Measurements from ENCODE around the gene CCDC102B. TPM values are rescaled to one million over a fixed set of nuclear protein-coding genes. Genes with fewer than 3 reads are reported as not detected.

Gene CCDC102B
- total and polyA plus RNA-seq, 2 of the 8 experiments (the other 6 are each of a cell fraction or from before 2014, with no cell fraction given), result 0.80 to 1.1 TPM

- Histone ChIP-seq H3K23me2 (ENCODE audit: low read depth, low read length) (no peaks in the 10 kb centered on the region; the same call in 1 of the 2 replicates), H3K4me3 (ENCODE audit: extremely low read depth in 1 of 4, insufficient read depth in 2 of 4, low read depth in 3 of 4, low read length in 4 of 4) (no peak overlapping the region), H3K79me1 (ENCODE audit: low read depth, low read length) (no peaks in the 10 kb centered on the region), H2BK12ac (ENCODE audit: low read depth, low read length) (no peak overlapping the region; the same call in 1 of the 2 replicates), H3K14ac (ENCODE audit: insufficient read length) (no peak overlapping the region), H3K9ac (replicated peaks in 1 of 4; ENCODE audit: extremely low read depth in 1 of 4, low read depth in 3 of 4, low read length in 3 of 4) (no peak overlapping the region), H3K56ac (replicated peaks; ENCODE audit: insufficient read length, low read depth, low read length) (no peak overlapping the region), H2BK5ac (ENCODE audit: low read depth, low read length) (no peak overlapping the region), H3K4ac (replicated peaks; ENCODE audit: insufficient read length, low read depth, low read length) (no peak overlapping the region), H4K8ac (ENCODE audit: extremely low read depth, insufficient read depth, low read length) (no peak overlapping the region), H3K23ac (ENCODE audit: insufficient read length) (no peak overlapping the region), H3K9me3 (ENCODE audit: insufficient read depth in 2 of 2, low read depth in 1 of 2, low read length in 1 of 2) (no peaks in the 10 kb centered on the region), H3K79me2 (ENCODE audit: control insufficient read depth in 1 of 2, insufficient read depth in 2 of 2, low read length in 2 of 2) (no peaks in the 10 kb centered on the region), H2AFZ (ENCODE audit: low read length) (no peak overlapping the region), H3K36me3 (ENCODE audit: control insufficient read depth in 2 of 4, insufficient read depth in 4 of 4, low read length in 3 of 4) (no peaks in the 10 kb centered on the region), H2AK5ac (ENCODE audit: low read depth, low read length) (no peak overlapping the region; the same call in 1 of the 2 replicates), H4K5ac (ENCODE audit: insufficient read length, low read depth, low read length) (no peak overlapping the region), H2BK20ac (ENCODE audit: low read length) (no peak overlapping the region), H2BK120ac (replicated peaks; ENCODE audit: low read depth, low read length) (no peak overlapping the region), H3K18ac (ENCODE audit: extremely low read depth, low read length) (no peak overlapping the region), H3K4me2 (ENCODE audit: insufficient read depth in 1 of 2, low read depth in 2 of 2, low read length in 2 of 2) (no peak overlapping the region), H4K91ac (replicated peaks; ENCODE audit: insufficient read length, low read length) (no peak overlapping the region), H3K4me1 (replicated peaks in 1 of 4; ENCODE audit: control insufficient read depth in 3 of 4, insufficient read depth in 4 of 4, low read length in 3 of 4) (no peaks in the 10 kb centered on the region), H4K20me1 (replicated peaks in 1 of 2; ENCODE audit: control insufficient read depth in 1 of 2, insufficient read depth in 2 of 2, low read length in 2 of 2) (no peaks in the 10 kb centered on the region), H3K27me3 (replicated peaks in 1 of 4; ENCODE audit: control insufficient read depth in 3 of 4, extremely low read depth in 1 of 4, insufficient read depth in 3 of 4, low read length in 3 of 4) (no peaks in the 10 kb centered on the region), H2BK15ac (ENCODE audit: low read length) (no peak overlapping the region; the same call in 1 of the 2 replicates), H3K27ac (ENCODE audit: low read depth, low read length) (no peak overlapping the region)
- POLR2A ChIA-PET (ENCODE audit: partially characterized antibody), result no interaction called here
- CTCF ChIA-PET (ENCODE audit: partially characterized antibody), result interaction anchor here (1.6 kb wide), 1 partner anchor 19 kb away, joined by 5 read pairs; no protein-coding TSS in a partner anchor
- WGBS, 2 experiments (ENCODE audit: extremely low coverage in 1 of 2, insufficient coverage in 1 of 2, insufficient read length in 1 of 2, insufficient replicate concordance in 2 of 2, low coverage in 1 of 2, low lambda C conversion rate in 2 of 2, missing lambda C conversion rate in 1 of 2), result 87% methylated on average over 2 of the region's 2 CpGs; no CpG with 5 or more reads in 1 of the 2 experiments
- TF ChIP-seq EP300 (IDR thresholded peaks at IDR 0.05; ENCODE audit: borderline replicate concordance in 1 of 2, low read depth in 2 of 2, low read length in 2 of 2) (no peak), RBBP5 (IDR thresholded peaks at IDR 0.05; ENCODE audit: borderline replicate concordance, low read depth, low read length) (no peak), BCL11A (IDR thresholded peaks at IDR 0.05; ENCODE audit: low read depth in 2 of 2, low read length in 2 of 2) (no peak), ASH2L (IDR thresholded peaks at IDR 0.05; ENCODE audit: low read length) (no peak), GTF2F1 (IDR thresholded peaks at IDR 0.05; ENCODE audit: borderline replicate concordance, low read depth, low read length) (no peak), YY1 (IDR thresholded peaks at IDR 0.05; ENCODE audit: low read depth, low read length) (no peak), RNF2 (IDR thresholded peaks at IDR 0.05; ENCODE audit: borderline replicate concordance, low read depth, low read length, missing control alignments, poor library complexity, severe bottlenecking) (no peak), CBX8 (IDR thresholded peaks at IDR 0.05; ENCODE audit: borderline replicate concordance, low read depth, low read length) (no peak), SP2 (IDR thresholded peaks at IDR 0.05; ENCODE audit: low read length) (no peak), POLR2AphosphoS5 (IDR thresholded peaks at IDR 0.05; ENCODE audit: low read depth, low read length) (no peak), CEBPB (IDR thresholded peaks at IDR 0.05; ENCODE audit: low read depth, low read length) (no peak), RFX5 (IDR thresholded peaks at IDR 0.05; ENCODE audit: borderline replicate concordance, low read depth, low read length) (no peak), SIN3A (conservative IDR thresholded peaks at IDR 0.05 in 1 of 2, IDR thresholded peaks at IDR 0.05 in 1 of 2; ENCODE audit: low read depth in 1 of 2, low read length in 2 of 2) (no peak), NRF1 (IDR thresholded peaks at IDR 0.05; ENCODE audit: low read depth, low read length) (no peak)
- FAIRE-seq (no peak), DNase-seq (ENCODE audit: low read depth in 1 of 2, low spot score in 2 of 2) (no peak)
Observed at GRCh38 chr18:68791801-68792200, 6.1 kb upstream of the CCDC102B start.
